ENCODE results near the gene RNF220.

Gene RNF220

GRCh38 chr1:44436401-44437106, 31.5 kb downstream of the RNF220 start:
- no peak for DNase-seq

DNA sequence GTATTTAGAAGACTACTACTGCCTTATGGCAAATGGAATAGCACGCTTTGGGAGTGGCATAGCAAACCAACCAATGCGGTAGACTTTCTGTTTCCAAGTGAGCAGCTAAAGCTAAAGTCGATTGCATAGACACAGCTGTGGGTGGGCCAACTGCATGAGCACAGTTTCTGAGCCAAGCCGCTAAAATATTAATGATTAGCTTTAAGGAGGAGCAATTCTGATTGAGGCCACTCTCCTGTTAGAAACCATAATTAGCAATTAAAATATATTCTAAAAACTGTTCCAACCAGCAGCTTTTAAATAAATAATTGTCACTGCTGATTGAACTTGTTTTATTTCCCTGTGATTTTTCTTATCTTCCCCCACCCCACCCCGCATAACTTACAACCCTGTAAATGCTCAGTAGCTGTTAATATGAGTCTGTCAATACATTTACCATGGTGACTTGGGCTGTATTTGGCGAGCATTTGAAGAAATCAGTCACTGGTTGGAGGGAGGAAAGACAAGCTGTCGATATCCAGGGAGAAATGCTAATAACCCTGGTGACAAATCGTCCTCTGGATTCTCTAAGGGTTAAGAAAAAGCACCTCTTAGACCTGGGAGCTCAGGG, 32.2 kb downstream of the RNF220 start:
- no peak for DNase-seq

GRCh38 chr1:44442791-44443190, 37.7 kb downstream of the RNF220 start:
- DNase-seq: no peak

DNA sequence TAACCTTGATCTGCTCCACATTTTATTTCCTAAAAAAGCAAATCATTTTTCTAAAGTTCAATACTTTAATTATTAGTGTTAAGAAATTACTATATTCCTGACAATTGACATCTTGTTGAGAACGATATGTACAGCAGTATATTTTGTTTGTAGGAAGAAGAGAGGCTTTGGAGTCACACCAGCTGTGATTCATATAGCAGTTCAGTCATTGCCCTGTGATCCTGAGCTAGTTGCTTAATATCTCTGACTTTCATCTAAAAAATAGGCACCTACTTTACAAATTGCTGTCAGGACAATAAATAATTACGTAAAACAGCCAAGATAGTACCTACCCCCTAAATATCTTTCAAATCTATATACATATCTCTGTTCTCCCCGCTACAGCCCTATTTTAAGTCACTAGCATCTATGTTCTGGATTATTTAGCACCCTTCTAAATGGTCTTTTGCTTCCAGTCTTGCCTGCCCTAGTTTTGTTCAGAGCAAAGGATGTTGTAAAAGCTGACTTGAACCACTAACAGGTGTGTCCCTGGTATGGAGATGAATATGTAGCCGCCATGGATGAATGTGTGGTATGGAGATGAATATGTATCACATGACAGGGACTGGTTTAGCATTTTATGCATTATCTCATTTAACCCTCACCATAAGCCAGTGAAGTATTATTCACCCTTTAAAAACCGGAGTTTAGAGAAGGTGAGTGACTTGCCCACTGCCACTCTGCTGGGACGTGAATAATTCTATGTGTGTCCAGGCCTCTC, 42.2 kb downstream of the RNF220 start:
- DNase-seq: no peak

DNA sequence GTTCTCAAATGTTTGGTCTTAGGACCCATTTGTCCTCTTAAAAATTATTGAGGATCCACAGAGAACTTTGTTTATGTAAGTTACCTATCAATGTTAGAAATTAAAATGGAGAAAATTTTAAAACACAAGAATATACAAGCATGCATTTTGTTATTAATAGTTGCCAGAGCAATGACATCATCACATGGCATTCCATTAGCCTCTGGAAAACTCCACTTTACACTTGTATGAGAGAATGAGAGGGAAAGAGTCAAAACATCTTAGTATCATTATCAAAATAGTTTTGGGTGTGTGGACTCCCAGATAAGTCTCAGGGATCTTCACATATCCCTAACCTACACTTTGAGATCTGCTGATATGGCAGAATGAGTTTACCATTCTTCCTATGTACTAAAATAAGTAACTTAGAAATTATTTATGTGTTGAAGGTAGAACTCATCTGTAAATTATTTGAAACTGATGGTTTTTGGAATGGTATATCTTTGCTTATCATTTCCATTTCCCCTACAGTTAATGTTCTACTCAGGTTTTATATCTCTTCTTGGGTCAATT, 48.8 kb downstream of the RNF220 start:
- DNase-seq: no peak

DNA sequence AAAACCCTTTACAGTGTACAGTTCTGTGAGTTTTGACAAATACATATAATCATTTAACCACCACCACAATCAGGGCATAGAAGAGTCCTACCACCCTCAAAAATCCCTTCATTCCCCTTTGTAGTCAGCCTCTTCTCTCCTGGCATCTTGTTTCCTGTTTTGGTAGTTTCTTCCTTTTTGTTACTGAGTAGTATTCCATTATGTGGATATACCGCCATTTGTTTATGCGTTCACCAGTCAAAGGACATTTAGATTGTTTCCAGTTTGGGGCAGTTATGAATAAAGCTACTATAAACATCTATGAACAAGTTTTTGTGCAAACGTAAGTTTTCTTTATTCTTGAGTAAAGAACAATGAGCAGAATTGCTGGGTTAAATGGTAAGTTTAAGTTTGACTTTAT, 49.6 kb downstream of the RNF220 start:
- DNase-seq: no peak

- DNase-seq: no peak
Measured at GRCh38 chr1:44460107-44460882, 55.2 kb downstream of the RNF220 start.

DNA sequence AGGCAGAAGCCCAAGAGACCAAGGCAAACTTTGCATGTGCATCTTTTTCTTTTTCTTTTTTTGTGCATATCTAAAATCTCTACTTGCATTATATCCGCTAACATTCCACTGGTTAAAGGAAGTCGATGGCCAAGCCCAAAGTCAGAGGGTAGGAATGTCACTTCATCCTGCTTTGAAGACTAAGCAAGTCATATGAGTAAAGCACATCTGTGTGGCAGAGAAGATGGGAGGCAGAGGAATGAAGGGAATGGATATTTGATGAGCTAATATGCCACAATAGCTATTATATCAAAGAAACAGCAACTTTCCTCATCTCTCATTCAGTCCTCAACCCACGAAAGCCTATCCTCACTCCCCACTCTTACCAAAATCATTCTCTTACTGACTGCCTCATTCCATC, 59.3 kb downstream of the RNF220 start:
- DNase-seq: no peak

- no peak for DNase-seq
Measured at GRCh38 chr1:44467566-44467965, 62.5 kb downstream of the RNF220 start.

DNA sequence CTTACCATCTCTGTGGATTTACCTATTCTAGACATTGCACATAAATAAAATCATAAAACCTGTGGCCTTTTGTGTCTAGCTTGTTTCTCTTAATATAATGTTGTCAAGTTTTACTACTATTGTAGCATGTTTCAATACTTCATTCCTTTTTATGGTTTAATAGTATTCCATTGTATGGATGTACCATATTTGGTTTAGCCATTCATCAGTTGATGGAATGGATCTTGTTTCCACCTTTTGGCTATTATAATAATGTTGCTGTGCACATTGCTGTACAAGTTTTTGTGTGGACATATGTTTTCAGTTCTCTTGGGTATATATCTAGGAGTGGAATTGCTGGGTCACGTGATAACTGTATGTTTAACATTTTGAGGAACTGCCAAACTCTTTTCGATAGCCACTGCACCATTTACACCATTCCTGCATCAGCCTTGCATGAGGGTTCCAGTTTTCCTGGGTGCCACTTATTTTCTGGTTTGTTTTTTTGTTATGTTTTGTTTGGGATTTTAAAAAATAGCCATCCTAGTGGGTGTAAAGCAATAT, 66.9 kb downstream of the RNF220 start:
- DNase-seq: no peak

- no peak for DNase-seq
Measured at GRCh38 chr1:44472620-44473525, 67.8 kb downstream of the RNF220 start.

GRCh38 chr1:44476891-44477290, 71.8 kb downstream of the RNF220 start:
- DNase-seq: no peak

- no peak for DNase-seq
Measured at GRCh38 chr1:44481701-44482100, 76.6 kb downstream of the RNF220 start.

DNA sequence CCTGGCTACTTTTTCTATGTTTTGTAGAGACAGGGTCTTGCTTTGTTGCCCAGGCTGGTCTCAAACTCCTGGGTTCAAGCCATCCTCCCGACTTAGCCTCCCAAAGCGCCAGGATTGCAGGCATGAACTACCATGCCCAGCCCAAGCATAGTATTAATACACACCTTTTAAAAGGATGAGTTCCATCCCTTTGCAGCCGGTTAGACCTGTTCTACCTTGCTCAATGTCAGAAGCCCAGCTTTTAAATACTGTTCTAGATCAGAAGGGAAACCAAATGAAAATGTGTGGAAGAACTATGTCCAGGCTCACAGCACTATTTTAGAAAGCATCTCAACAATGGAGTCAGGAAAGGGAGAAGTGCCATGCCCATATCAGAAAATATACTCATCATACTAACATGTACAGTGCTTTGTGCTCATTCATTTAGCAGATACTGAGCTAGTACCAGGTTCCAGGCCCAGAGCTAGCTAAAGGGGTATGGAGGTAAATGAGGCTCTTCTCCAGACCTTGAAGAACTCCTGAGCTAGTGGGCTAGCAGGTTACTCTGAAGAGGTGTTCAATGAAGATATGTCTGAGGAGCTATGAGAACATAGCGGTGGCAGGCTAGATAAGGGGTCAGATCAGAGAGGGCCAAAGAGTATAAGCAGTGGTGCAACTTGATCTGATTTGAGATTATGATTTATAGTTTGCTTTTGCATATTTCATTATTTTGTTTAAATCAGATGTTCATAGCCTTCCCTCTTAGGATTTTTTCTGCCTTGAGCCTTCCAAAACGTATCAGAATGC, 78.2 kb downstream of the RNF220 start:
- DNase-seq: no peak

DNA sequence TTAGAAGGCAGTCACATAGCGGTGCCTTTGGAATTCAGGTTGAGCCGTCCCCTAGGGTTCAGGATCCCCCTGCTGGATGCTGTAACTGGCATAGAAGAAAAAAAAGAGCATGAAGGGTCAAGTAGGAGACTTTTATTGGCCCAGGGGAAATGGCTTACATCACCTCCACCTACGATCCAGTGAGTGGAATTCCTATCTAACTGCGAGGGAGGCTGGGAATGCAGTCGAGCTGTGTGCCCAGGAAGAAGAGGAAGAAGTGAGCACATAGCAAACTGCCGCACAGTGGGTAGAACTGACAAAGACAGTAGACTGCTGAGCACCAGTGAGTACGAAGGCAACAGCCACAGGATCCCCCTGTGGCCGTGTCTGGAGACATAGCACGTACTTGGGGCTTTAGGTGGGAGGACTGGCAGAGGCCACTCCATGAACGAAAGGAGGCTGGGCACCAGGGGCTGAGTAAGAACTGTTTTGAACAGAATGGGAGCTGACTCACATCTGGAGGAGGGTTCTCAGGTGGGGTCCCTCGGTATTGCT, 79.2 kb downstream of the RNF220 start:
- no peak for DNase-seq

GRCh38 chr1:44485229-44485933, 80.3 kb downstream of the RNF220 start:
- DNase-seq: peak; percentile 62

GRCh38 chr1:44485934-44486460, 80.9 kb downstream of the RNF220 start:
- DNase-seq: no peak

- no peak for DNase-seq
Measured at GRCh38 chr1:44489481-44489880, 84.4 kb downstream of the RNF220 start.

DNA sequence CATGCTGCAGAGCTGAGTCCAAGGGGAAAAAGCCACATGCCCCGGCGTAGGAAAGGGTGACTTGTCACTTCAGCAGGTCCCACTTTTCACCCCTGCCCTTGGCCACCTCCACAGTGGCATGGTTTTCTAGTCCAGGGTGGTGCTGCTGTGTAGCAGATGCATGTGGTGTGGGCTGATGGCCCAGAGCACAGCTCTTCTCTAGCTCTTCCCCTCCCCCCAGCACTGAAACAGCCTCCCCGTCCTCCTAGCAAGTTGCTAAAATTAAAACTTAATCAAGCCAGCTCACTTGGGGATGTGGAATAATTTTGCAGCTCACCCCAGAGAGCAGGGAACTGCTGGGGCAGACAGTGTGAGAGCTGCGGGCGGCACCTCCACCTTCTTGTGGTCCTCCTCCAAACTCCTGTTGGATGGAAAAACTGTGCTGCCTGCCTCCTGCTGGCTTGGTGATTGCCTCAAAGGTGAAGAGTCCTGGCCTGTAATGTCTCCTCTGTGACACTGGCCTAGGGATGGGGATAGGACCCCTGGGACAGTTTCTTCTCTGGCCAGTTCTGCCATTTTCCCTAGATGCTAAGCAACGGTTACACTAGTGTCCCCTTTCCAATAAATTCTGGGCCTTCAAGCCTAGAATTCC, 91.6 kb downstream of the RNF220 start:
- DNase-seq: no peak
